Measurements from ENCODE around the gene DSP.
A peak's percentile ranks its signal among the peaks of the same experiment; 100 is the strongest.

DSP gene

DNA sequence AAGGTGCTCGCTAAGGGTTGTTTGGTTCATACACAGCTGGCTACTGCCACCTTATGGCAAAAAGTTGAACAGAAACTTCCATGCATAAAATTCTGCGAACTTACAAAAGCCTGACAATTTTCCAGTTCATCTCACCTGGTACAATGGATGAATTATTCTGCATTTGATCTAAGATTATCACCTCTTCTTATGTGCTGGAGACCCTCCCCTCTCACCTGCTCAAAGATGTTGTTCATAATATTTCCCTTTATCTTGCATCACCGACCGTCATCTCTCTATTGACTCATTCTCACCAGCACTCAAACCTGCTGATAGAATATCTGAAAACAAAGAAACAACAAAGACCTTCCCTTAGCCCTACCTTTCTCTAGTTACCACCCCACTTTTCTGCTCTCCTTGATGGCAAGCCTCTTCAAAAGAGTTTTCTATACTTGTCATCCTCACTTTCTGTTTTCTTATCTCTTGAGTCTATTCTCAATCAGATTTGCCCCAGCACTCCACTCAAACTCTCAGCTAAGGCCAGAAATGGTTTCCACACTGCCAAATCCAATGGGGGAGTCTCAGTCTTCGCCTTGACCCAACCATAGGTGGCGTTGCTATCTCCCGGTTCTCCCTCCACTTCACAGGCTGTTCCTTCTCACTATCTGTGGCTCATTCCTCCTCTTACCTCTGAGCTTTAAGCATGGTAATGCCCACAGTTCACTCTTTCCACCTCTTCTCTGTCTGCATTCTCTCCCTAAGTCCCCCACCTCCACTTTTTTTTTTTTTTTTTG lies 74.3 kb downstream of the DSP start:
- TF ChIP-seq, protein P1, sequence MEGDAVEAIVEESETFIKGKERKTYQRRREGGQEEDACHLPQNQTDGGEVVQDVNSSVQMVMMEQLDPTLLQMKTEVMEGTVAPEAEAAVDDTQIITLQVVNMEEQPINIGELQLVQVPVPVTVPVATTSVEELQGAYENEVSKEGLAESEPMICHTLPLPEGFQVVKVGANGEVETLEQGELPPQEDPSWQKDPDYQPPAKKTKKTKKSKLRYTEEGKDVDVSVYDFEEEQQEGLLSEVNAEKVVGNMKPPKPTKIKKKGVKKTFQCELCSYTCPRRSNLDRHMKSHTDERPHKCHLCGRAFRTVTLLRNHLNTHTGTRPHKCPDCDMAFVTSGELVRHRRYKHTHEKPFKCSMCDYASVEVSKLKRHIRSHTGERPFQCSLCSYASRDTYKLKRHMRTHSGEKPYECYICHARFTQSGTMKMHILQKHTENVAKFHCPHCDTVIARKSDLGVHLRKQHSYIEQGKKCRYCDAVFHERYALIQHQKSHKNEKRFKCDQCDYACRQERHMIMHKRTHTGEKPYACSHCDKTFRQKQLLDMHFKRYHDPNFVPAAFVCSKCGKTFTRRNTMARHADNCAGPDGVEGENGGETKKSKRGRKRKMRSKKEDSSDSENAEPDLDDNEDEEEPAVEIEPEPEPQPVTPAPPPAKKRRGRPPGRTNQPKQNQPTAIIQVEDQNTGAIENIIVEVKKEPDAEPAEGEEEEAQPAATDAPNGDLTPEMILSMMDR (IDR thresholded peaks at IDR 0.05; ENCODE audit: low read length) = peak; percentile 76
- TF ChIP-seq EZH2 (IDR thresholded peaks at IDR 0.05; ENCODE audit: borderline replicate concordance, low read length) = no peak
- 0 out of 2 replicates have a peak, but pooled peaks cover 3% of the 10 kb centered on the region for H3K27me3 ChIP-seq (ENCODE audit: insufficient read depth, low read length)
- no peaks in the 10 kb centered on the region for H3F3A ChIP-seq (ENCODE audit: insufficient read depth, low read length)
- H3K79me2 ChIP-seq (ENCODE audit: insufficient read depth, low read length) = no peaks in the 10 kb centered on the region
- H4K20me1 ChIP-seq (ENCODE audit: insufficient read depth, low read length) = no peaks in the 10 kb centered on the region
- no peak overlapping the region for H3K9ac ChIP-seq (ENCODE audit: low read length)
- H3K4me3 ChIP-seq (ENCODE audit: low read depth, low read length, poor library complexity, severe bottlenecking) = no peak overlapping the region
- no peaks in the 10 kb centered on the region for H3K9me3 ChIP-seq (ENCODE audit: low read length)
- H3K27ac ChIP-seq (ENCODE audit: low read depth, low read length, poor library complexity, severe bottlenecking) = no peak overlapping the region
- no peak overlapping the region for H2AFZ ChIP-seq (ENCODE audit: low read length)
- no peaks in the 10 kb centered on the region for H3K9me2 ChIP-seq (ENCODE audit: low read depth, low read length)
- H3K36me3 ChIP-seq (ENCODE audit: insufficient read depth, low read length) = peaks cover 10% of the 10 kb centered on the region; the same call in 1 of the 2 replicates
- H3K4me1 ChIP-seq (ENCODE audit: insufficient read depth, low read length, severe bottlenecking) = no peaks in the 10 kb centered on the region
- H3K4me2 ChIP-seq (ENCODE audit: low read length) = no peak overlapping the region

DNA sequence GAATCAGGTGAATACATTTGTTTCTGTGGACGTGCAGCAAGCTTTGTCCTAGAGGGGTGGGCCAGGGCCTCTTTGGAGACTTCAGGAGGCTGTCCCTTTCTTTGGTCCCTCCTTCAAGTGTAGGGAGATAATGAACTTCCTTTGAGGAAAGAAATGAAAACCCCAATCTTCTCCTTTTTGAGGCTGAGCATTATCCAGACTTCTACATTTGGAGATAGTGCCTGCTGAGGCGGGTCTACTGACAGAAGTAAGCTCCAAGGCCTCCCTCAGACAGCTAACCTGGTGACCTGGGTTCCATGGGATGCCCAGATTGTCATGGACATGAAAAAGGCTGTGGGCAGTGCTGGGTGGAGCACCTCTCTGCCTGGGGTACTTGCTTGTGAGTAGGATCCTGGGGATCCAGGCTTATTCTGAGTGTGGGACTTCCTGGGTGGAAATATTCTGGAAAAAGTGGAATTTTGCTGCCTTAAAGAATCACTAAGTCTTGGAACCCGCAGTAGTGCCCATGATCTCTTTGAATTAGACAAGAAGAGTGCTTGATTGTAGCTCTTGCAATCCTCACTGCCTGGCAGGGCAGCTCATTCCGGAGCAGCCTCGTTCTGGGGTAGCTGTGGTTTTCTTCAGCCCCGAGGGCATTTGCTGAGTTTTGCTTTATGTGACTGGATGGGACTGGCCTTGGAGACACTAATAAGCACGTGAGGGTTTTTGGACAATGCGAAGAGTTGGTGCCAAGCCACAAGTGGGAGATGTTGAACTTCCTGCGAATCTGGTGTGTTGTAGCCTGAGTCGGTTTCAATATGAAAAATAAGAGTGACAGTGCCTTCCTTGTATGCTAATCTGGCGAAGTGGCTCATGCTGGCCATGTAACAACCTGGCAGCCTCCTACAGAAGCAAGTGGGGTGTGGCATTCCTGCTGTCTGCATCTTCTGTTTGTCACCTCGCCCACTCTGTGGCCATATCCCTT lies 76.6 kb downstream of the DSP start:
- Histone ChIP-seq H2AFZ (ENCODE audit: low read length) (no peak overlapping the region), H3K79me2 (ENCODE audit: insufficient read depth, low read length) (no peaks in the 10 kb centered on the region), H4K20me1 (ENCODE audit: insufficient read depth, low read length) (no peaks in the 10 kb centered on the region), H3K4me1 (ENCODE audit: insufficient read depth, low read length, severe bottlenecking) (no peaks in the 10 kb centered on the region), H3K4me2 (ENCODE audit: low read length) (0 out of 2 replicates have a peak overlapping the region, but pooled peaks have one; percentile 29), H3K9me2 (ENCODE audit: low read depth, low read length) (no peaks in the 10 kb centered on the region), H3K4me3 (ENCODE audit: low read depth, low read length, poor library complexity, severe bottlenecking) (no peak overlapping the region), H3K9ac (ENCODE audit: low read length) (no peak overlapping the region; the same call in 1 of the 2 replicates), H3K9me3 (ENCODE audit: low read length) (no peaks in the 10 kb centered on the region), H3K27me3 (ENCODE audit: insufficient read depth, low read length) (0 out of 2 replicates have a peak, but pooled peaks cover 4% of the 10 kb centered on the region), H3F3A (ENCODE audit: insufficient read depth, low read length) (no peaks in the 10 kb centered on the region), H3K36me3 (ENCODE audit: insufficient read depth, low read length) (no peaks in the 10 kb centered on the region), H3K27ac (ENCODE audit: low read depth, low read length, poor library complexity, severe bottlenecking) (no peak overlapping the region)
- no peak for TF ChIP-seq EZH2 (IDR thresholded peaks at IDR 0.05; ENCODE audit: borderline replicate concordance, low read length)
- TF ChIP-seq, protein P1 (IDR thresholded peaks at IDR 0.05; ENCODE audit: low read length) = no peak

DNA sequence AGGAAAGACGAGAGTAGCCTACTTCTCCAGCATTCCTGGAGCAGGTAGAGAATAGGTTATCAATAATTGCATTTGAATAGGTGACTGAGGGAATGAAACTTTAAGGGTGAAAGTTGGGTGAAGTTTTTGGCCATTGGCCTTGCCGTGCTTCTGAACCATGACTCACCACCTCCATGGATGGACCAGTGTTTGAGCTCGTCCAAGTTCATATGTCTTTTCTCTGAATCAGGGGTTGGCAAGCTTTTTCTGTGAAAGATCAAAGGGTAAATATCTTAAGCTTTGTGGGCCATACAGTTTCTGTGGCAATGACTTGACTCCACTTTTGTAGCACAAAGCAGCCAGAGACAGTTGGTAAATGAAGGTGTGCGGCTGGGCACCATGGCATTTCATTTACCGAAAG lies 80.3 kb downstream of the DSP start:
- Histone ChIP-seq H3F3A (ENCODE audit: insufficient read depth, low read length) (no peaks in the 10 kb centered on the region), H3K27me3 (ENCODE audit: insufficient read depth, low read length) (0 out of 2 replicates have a peak, but pooled peaks cover 7% of the 10 kb centered on the region), H3K4me1 (ENCODE audit: insufficient read depth, low read length, severe bottlenecking) (no peaks in the 10 kb centered on the region), H3K4me2 (ENCODE audit: low read length) (no peak overlapping the region), H3K36me3 (ENCODE audit: insufficient read depth, low read length) (no peaks in the 10 kb centered on the region), H3K79me2 (ENCODE audit: insufficient read depth, low read length) (no peaks in the 10 kb centered on the region), H3K9me2 (ENCODE audit: low read depth, low read length) (no peaks in the 10 kb centered on the region), H3K9me3 (ENCODE audit: low read length) (no peaks in the 10 kb centered on the region), H4K20me1 (ENCODE audit: insufficient read depth, low read length) (no peaks in the 10 kb centered on the region), H3K27ac (ENCODE audit: low read depth, low read length, poor library complexity, severe bottlenecking) (no peak overlapping the region), H2AFZ (ENCODE audit: low read length) (no peak overlapping the region), H3K9ac (ENCODE audit: low read length) (no peak overlapping the region), H3K4me3 (ENCODE audit: low read depth, low read length, poor library complexity, severe bottlenecking) (no peak overlapping the region)
- no peak for TF ChIP-seq EZH2 (IDR thresholded peaks at IDR 0.05; ENCODE audit: borderline replicate concordance, low read length)
- TF ChIP-seq, protein P1 (IDR thresholded peaks at IDR 0.05; ENCODE audit: low read length) = no peak
